Natural killer cell (primary cell): ENCODE results near the gene NCCRP1. TPM values are rescaled to one million over a fixed set of nuclear protein-coding genes. Genes with fewer than 3 reads are reported as not detected.

Experiments used
- ATAC-seq, 3 donors: fragments of 150-1000 bp in 2 of 3; fragments of 200-7000 bp in 1 of 3; cut with Tn5 transposase; 1 replicate in 1 of 3; 2 replicates in 2 of 3; pipeline ENCODE4 v1.10.0; 2021; ENCODE audit warnings: mild to moderate bottlenecking in 2 of 3, moderate library complexity in 2 of 3
- DNase-seq, 2 donors: peaks; one replicate each; pipeline versions ENCODE4 v3.0.0 to v3.0.0-alpha.2; 2013 to 2021; ENCODE audit warnings: mixed read lengths in 1 of 2
- H3K27ac ChIP-seq: one replicate; pipeline ENCODE4 v1.5.1; 2013; ENCODE audit warnings: mild to moderate bottlenecking, low read length
- H3K27me3 ChIP-seq: one replicate; pipeline ENCODE4 v1.6.1; 2013; ENCODE audit warnings: low read length; ENCODE audit not compliant: control insufficient read depth, insufficient read depth
- H3K36me3 ChIP-seq: one replicate; pipeline ENCODE4 v1.6.1; 2013; ENCODE audit warnings: low read length; ENCODE audit not compliant: control insufficient read depth, insufficient read depth
- H3K4me1 ChIP-seq: one replicate; pipeline ENCODE4 v1.6.1; 2013; ENCODE audit warnings: low read length; ENCODE audit not compliant: control insufficient read depth, insufficient read depth
- H3K4me3 ChIP-seq: one replicate; pipeline ENCODE4 v1.5.1; 2013; ENCODE audit warnings: low read length
- H3K9me3 ChIP-seq: one replicate; pipeline ENCODE4 v1.6.1; 2013; ENCODE audit warnings: low read length; ENCODE audit not compliant: control insufficient read depth, insufficient read depth
- H3K27ac Mint-ChIP-seq, 2 donors: one replicate each; pipeline ENCODE4 v1.8.0; 2022; ENCODE audit warnings: mild to moderate bottlenecking in 2 of 2, mixed read lengths in 2 of 2, moderate library complexity in 1 of 2
- H3K27me3 Mint-ChIP-seq, 2 donors: one replicate each; pipeline ENCODE4 v1.8.0; 2022; ENCODE audit warnings: low read depth in 2 of 2, mixed read lengths in 2 of 2
- H3K36me3 Mint-ChIP-seq: one replicate; pipeline ENCODE4 v1.8.0; 2022; ENCODE audit warnings: mixed read lengths
- H3K4me1 Mint-ChIP-seq, 2 donors: one replicate each; pipeline ENCODE4 v1.8.0; 2022; ENCODE audit warnings: mixed read lengths in 2 of 2
- H3K4me3 Mint-ChIP-seq: one replicate; pipeline ENCODE4 v1.8.0; 2022; ENCODE audit warnings: mild to moderate bottlenecking, moderate library complexity, mixed read lengths
- H3K9me3 Mint-ChIP-seq, 2 donors: one replicate each; pipeline ENCODE4 v1.8.0; 2022; ENCODE audit warnings: mixed read lengths in 2 of 2
- CTCF ChIP-seq: fragments of 200-600 bp; IDR thresholded peaks from one replicate; pipeline ENCODE4 v1.8.0; 2022; ENCODE audit warnings: antibody characterized with exemption
- WGBS: methylation state at CpG from one replicate; pipeline ENCODE4 v1.1.7; 2013; ENCODE audit warnings: missing lambda C conversion rate; ENCODE audit not compliant: insufficient coverage; 5-methylcytosine and 5-hydroxymethylcytosine counted together
- intact Hi-C: fragments of 100-400 bp; cut with micrococcal nuclease; formaldehyde crosslinking; loops from one replicate; pipeline ENCODE4 v1.14.2; 2022
- total RNA-seq, 4 donors: library from RNA; stranded (reverse); fragments of 120-200 nt in 1 of 4; gene quantifications; one replicate each; pipeline versions ENCODE4 v1.2.3 to v1.2.4, GENCODE V29; 2013 to 2022

Gene NCCRP1
- total RNA-seq, 3 donors from 2014 or later (not counting 1 experiment from before 2014, with no cell fraction given) = not detected

- Histone ChIP-seq H3K9me3 (no peaks in the 10 kb centered on the region), H3K4me3 (no peak overlapping the region), H3K4me1 (peaks cover 35% of the 10 kb centered on the region), H3K27ac (no peak overlapping the region), H3K27me3 (no peaks in the 10 kb centered on the region), H3K36me3 (no peaks in the 10 kb centered on the region)
- ATAC-seq (no peak), DNase-seq (no peak)
- no peak overlapping the region for H3K27ac Mint-ChIP-seq
- no peaks in the 10 kb centered on the region for H3K27me3 Mint-ChIP-seq
- no peaks in the 10 kb centered on the region for H3K9me3 Mint-ChIP-seq
- intact Hi-C loops = no loop called here
- TF ChIP-seq CTCF = no peak
- WGBS = 91% methylated on average over 13 of the region's 13 CpGs
- peaks cover 38 to 59% of the 10 kb centered on the region in 2 donors for H3K4me1 Mint-ChIP-seq
- H3K36me3 Mint-ChIP-seq = no peaks in the 10 kb centered on the region
- no peak overlapping the region for H3K4me3 Mint-ChIP-seq
Measured at GRCh38 chr19:39154100-39154628, 42.6 kb upstream of the NCCRP1 start.

GRCh38 chr19:39154629-39155100, 42.1 kb upstream of the NCCRP1 start:
- peaks cover 35% of the 10 kb centered on the region for H3K4me1 ChIP-seq
- no peaks in the 10 kb centered on the region for H3K9me3 ChIP-seq
- no peak overlapping the region for H3K4me3 ChIP-seq
- no peak for DNase-seq
- no peak overlapping the region for H3K4me3 Mint-ChIP-seq
- intact Hi-C loops = no loop called here
- TF ChIP-seq CTCF = no peak
- no peaks in the 10 kb centered on the region for H3K36me3 Mint-ChIP-seq
- no peak overlapping the region for H3K27ac Mint-ChIP-seq
- H3K27ac ChIP-seq = no peak overlapping the region
- H3K36me3 ChIP-seq = no peaks in the 10 kb centered on the region
- no peak for ATAC-seq
- no peaks in the 10 kb centered on the region for H3K27me3 ChIP-seq
- no peaks in the 10 kb centered on the region for H3K9me3 Mint-ChIP-seq
- H3K4me1 Mint-ChIP-seq = peaks cover 36 to 62% of the 10 kb centered on the region in 2 donors
- WGBS = 70% methylated on average over 11 of the region's 11 CpGs
- H3K27me3 Mint-ChIP-seq = no peaks in the 10 kb centered on the region

GRCh38 chr19:39155114-39155700, 41.6 kb upstream of the NCCRP1 start:
- TF ChIP-seq CTCF = no peak
- Histone ChIP-seq H3K4me1 (peaks cover 33% of the 10 kb centered on the region), H3K9me3 (no peaks in the 10 kb centered on the region), H3K27me3 (no peaks in the 10 kb centered on the region), H3K36me3 (no peaks in the 10 kb centered on the region), H3K27ac (no peak overlapping the region), H3K4me3 (no peak overlapping the region)
- WGBS = 91% methylated on average over 11 of the region's 11 CpGs
- H3K27ac Mint-ChIP-seq = no peak overlapping the region
- DNase-seq (no peak), ATAC-seq (no peak)
- no peaks in the 10 kb centered on the region for H3K36me3 Mint-ChIP-seq
- intact Hi-C loops = no loop called here
- peaks cover 37 to 62% of the 10 kb centered on the region in 2 donors for H3K4me1 Mint-ChIP-seq
- no peak overlapping the region for H3K4me3 Mint-ChIP-seq
- no peaks in the 10 kb centered on the region for H3K9me3 Mint-ChIP-seq
- H3K27me3 Mint-ChIP-seq = no peaks in the 10 kb centered on the region

GRCh38 chr19:39155741-39156140, 41.0 kb upstream of the NCCRP1 start:
- Mint-ChIP-seq H3K27me3 (no peaks in the 10 kb centered on the region), H3K4me1 (peaks cover 39 to 62% of the 10 kb centered on the region in 2 donors), H3K27ac (peak overlapping the region in 1 of 2 donors; percentile 45), H3K36me3 (no peaks in the 10 kb centered on the region), H3K4me3 (no peak overlapping the region), H3K9me3 (no peaks in the 10 kb centered on the region)
- Histone ChIP-seq H3K9me3 (no peaks in the 10 kb centered on the region), H3K4me1 (peaks cover 32% of the 10 kb centered on the region), H3K36me3 (no peaks in the 10 kb centered on the region), H3K27ac (no peak overlapping the region), H3K27me3 (no peaks in the 10 kb centered on the region), H3K4me3 (no peak overlapping the region)
- ATAC-seq (no peak), DNase-seq (no peak)
- WGBS = 93% methylated on average over 15 of the region's 15 CpGs
- intact Hi-C loops = no loop called here
- no peak for TF ChIP-seq CTCF
